BJ (cell line): ENCODE results near the gene PCDH8. TPM values are rescaled to one million over a fixed set of nuclear protein-coding genes. Genes with fewer than 3 reads are reported as not detected.

Source experiments
- CTCF ChIA-PET: fragments of 350-600 bp; formaldehyde crosslinking; extraction: SDS; loops from one replicate; lab custom pipeline; 2021; ENCODE audit warnings: antibody characterized with exemption, inconsistent platforms; lab: Yijun Ruan, JAX
- POLR2A ChIA-PET: fragments of 300-600 bp; sonication (Branson Sonifier 250); formaldehyde crosslinking; extraction: SDS; loops from one replicate; lab custom pipeline; 2021; ENCODE audit warnings: antibody characterized with exemption; lab: Charles Lee
- DNase-seq: peaks from one replicate; pipeline ENCODE4 v3.0.0-alpha.2; 2011; ENCODE audit warnings: low read depth
- H3K27me3 ChIP-seq: 2 replicates; pipeline ENCODE4 v1.6.0; 2011; ENCODE audit warnings: low read length; ENCODE audit not compliant: control insufficient read depth, insufficient read depth
- H3K36me3 ChIP-seq: 2 replicates; pipeline ENCODE4 v1.5.1; 2011; ENCODE audit warnings: low read length; ENCODE audit not compliant: control insufficient read depth, insufficient read depth
- H3K4me3 ChIP-seq: 2 replicates; pipeline ENCODE4 v1.5.1; 2011; ENCODE audit warnings: low read depth, mild to moderate bottlenecking, control low read depth, low read length
- polyA plus RNA-seq: library from polyadenylated mRNA; depleted of rRNA; stranded (reverse); fragments of >200 nt; gene quantifications from 2 replicates; pipeline ENCODE4 v1.2.3, GENCODE V29; 2011
- TF ChIP-seq, protein P1 (sequence below): IDR thresholded peaks from 2 replicates; pipeline ENCODE4 v1.5.1; 2011; ENCODE audit warnings: low read depth, mild to moderate bottlenecking, control low read depth, inconsistent platforms, low read length, moderate library complexity; ENCODE audit not compliant: insufficient read depth

Gene PCDH8
- polyA plus RNA-seq, 1 experiment = 1.8 TPM

- POLR2A ChIA-PET = no interaction called here
- Histone ChIP-seq H3K27me3 (no peaks in the 10 kb centered on the region), H3K4me3 (no peak overlapping the region), H3K36me3 (no peaks in the 10 kb centered on the region)
- TF ChIP-seq, protein P1, sequence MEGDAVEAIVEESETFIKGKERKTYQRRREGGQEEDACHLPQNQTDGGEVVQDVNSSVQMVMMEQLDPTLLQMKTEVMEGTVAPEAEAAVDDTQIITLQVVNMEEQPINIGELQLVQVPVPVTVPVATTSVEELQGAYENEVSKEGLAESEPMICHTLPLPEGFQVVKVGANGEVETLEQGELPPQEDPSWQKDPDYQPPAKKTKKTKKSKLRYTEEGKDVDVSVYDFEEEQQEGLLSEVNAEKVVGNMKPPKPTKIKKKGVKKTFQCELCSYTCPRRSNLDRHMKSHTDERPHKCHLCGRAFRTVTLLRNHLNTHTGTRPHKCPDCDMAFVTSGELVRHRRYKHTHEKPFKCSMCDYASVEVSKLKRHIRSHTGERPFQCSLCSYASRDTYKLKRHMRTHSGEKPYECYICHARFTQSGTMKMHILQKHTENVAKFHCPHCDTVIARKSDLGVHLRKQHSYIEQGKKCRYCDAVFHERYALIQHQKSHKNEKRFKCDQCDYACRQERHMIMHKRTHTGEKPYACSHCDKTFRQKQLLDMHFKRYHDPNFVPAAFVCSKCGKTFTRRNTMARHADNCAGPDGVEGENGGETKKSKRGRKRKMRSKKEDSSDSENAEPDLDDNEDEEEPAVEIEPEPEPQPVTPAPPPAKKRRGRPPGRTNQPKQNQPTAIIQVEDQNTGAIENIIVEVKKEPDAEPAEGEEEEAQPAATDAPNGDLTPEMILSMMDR = no peak
- CTCF ChIA-PET = interaction anchor here (1.2 to 1.5 kb wide), 2 partner anchors 19 to 71 kb away, joined by 3 to 5 read pairs; no protein-coding TSS in a partner anchor
- no peak for DNase-seq
These were observed 30.4 kb upstream of the PCDH8 start for GRCh38 chr13:52878831-52879230.

DNA sequence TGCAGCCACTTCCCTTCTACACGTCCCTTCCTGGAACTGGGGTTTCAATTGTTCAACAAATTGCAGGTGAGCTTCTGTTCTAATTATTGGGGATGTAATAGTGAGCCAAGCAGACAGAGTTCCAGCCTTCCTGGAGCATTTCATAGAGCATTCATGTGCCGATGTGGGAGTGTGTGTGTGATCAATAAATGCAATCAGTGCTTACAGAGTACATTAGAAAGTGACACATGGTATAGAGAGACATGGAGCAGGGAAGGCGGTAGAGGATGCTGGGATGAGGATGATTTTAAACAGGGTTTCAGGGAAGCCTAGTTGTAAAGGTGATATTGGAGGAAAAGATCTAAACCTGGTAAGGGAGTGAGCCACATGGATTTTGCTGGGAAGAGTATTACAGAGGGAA lies 21.7 kb upstream of the PCDH8 start:
- ChIA-PET POLR2A (no interaction called here), CTCF (no interaction called here)
- TF ChIP-seq, protein P1 = no peak
- H3K27me3 ChIP-seq = no peaks in the 10 kb centered on the region
- no peak for DNase-seq
- no peak overlapping the region for H3K4me3 ChIP-seq
- no peaks in the 10 kb centered on the region for H3K36me3 ChIP-seq

GRCh38 chr13:52869621-52870020 lies 21.2 kb upstream of the PCDH8 start:
- DNase-seq = no peak
- TF ChIP-seq, protein P1 = no peak
- Histone ChIP-seq H3K4me3 (no peak overlapping the region), H3K27me3 (no peaks in the 10 kb centered on the region), H3K36me3 (no peaks in the 10 kb centered on the region)
- ChIA-PET CTCF (no interaction called here), POLR2A (no interaction called here)

GRCh38 chr13:52869050-52869449 lies 20.6 kb upstream of the PCDH8 start:
- no peak for DNase-seq
- POLR2A ChIA-PET = no interaction called here

GRCh38 chr13:52868190-52868589 lies 19.8 kb upstream of the PCDH8 start:
- ChIA-PET CTCF (no interaction called here), POLR2A (no interaction called here)
- DNase-seq = no peak
- TF ChIP-seq, protein P1 = no peak
- no peak overlapping the region for H3K4me3 ChIP-seq
- H3K27me3 ChIP-seq = no peaks in the 10 kb centered on the region
- H3K36me3 ChIP-seq = no peaks in the 10 kb centered on the region

More at GRCh38 chr13:52869050-52869449, 20.6 kb upstream of the PCDH8 start:
- Histone ChIP-seq H3K27me3 (no peaks in the 10 kb centered on the region), H3K4me3 (no peak overlapping the region), H3K36me3 (no peaks in the 10 kb centered on the region)
- TF ChIP-seq, protein P1 = no peak
- CTCF ChIA-PET = no interaction called here
